Bronchial epithelial cell (primary cell): ENCODE data around the gene WDFY2. TPM values are rescaled to one million over a fixed set of nuclear protein-coding genes. Genes with fewer than 3 reads are reported as not detected.

Experiments used
- DNase-seq: peaks from one replicate; pipeline ENCODE4 v3.0.0-alpha.2; 2010; ENCODE audit warnings: low read depth
- FAIRE-seq: peaks from 2 replicates; lab custom pipeline; 2011; peaks lifted over from hg19 to GRCh38; lab: Jason Lieb, UNC
- H3K27me3 ChIP-seq: 2 replicates; pipeline ENCODE4 v1.5.1; 2011; ENCODE audit warnings: low read length; ENCODE audit not compliant: control insufficient read depth, insufficient read depth
- H3K36me3 ChIP-seq: 2 replicates; pipeline ENCODE4 v1.5.1; 2011; ENCODE audit warnings: low read length; ENCODE audit not compliant: control insufficient read depth, insufficient read depth
- H3K4me3 ChIP-seq: 2 replicates; pipeline ENCODE4 v1.5.1; 2011; ENCODE audit warnings: mild to moderate bottlenecking, low read depth, low read length, control low read depth
- CTCF ChIP-seq: IDR thresholded peaks from 2 replicates; pipeline ENCODE4 v1.5.1; 2011; ENCODE audit warnings: mild to moderate bottlenecking, moderate library complexity, low read length, control low read depth, inconsistent platforms; ENCODE audit not compliant: insufficient read depth, severe bottlenecking
- total RNA-seq: library from RNA; depleted of rRNA; stranded (reverse); fragments of >200 nt; gene quantifications from 2 replicates; pipeline ENCODE4 v1.2.1, GENCODE V29; 2014

WDFY2 gene
- total RNA-seq, 1 donor from 2014 or later = 11.3 TPM

GRCh38 chr13:51807041-51807440, 222.8 kb downstream of the WDFY2 start:
- DNase-seq (no peak), FAIRE-seq (no peak)
- no peaks in the 10 kb centered on the region for H3K36me3 ChIP-seq
- H3K4me3 ChIP-seq = no peak overlapping the region
- TF ChIP-seq CTCF = no peak
- no peaks in the 10 kb centered on the region for H3K27me3 ChIP-seq

GRCh38 chr13:51808811-51809210, 224.5 kb downstream of the WDFY2 start:
- H3K4me3 ChIP-seq = no peak overlapping the region
- TF ChIP-seq CTCF = no peak
- H3K36me3 ChIP-seq = no peaks in the 10 kb centered on the region
- FAIRE-seq (no peak), DNase-seq (no peak)
- no peaks in the 10 kb centered on the region for H3K27me3 ChIP-seq

GRCh38 chr13:51811046-51811445, 226.8 kb downstream of the WDFY2 start:
- Histone ChIP-seq H3K4me3 (no peak overlapping the region), H3K27me3 (peaks cover 5% of the 10 kb centered on the region), H3K36me3 (no peaks in the 10 kb centered on the region)
- no peak for FAIRE-seq
- no peak for TF ChIP-seq CTCF
- no peak for DNase-seq

GRCh38 chr13:51811920-51812451, 227.7 kb downstream of the WDFY2 start:
- H3K27me3 ChIP-seq = peaks cover 8% of the 10 kb centered on the region
- H3K36me3 ChIP-seq = no peaks in the 10 kb centered on the region
- H3K4me3 ChIP-seq = no peak overlapping the region
- peak; percentile 40 for DNase-seq
- no peak for FAIRE-seq
- no peak for TF ChIP-seq CTCF

- no peak for DNase-seq
- Histone ChIP-seq H3K4me3 (no peak overlapping the region), H3K36me3 (no peaks in the 10 kb centered on the region), H3K27me3 (peaks cover 11% of the 10 kb centered on the region)
- no peak for FAIRE-seq
- no peak for TF ChIP-seq CTCF
These were observed 229.8 kb downstream of the WDFY2 start for GRCh38 chr13:51814071-51814470.
